ENCODE results near the gene RGS6. TPM values are rescaled to one million over a fixed set of nuclear protein-coding genes. Genes with fewer than 3 reads are reported as not detected.
A peak's percentile ranks its signal among the peaks of the same experiment; 100 is the strongest.

Gene RGS6
- total and polyA plus RNA-seq, 5 donors from 2014 or later, result 0.13 to 1.5 (median 0.69) TPM

GRCh38 chr14:72380456-72380855 lies 448.2 kb downstream of the RGS6 start:
- DNase-seq (no peak), ATAC-seq (ENCODE audit: low read depth in 2 of 2) (no peak)
- Histone ChIP-seq H3K4me3 (ENCODE audit: low read depth, low read length) (no peak overlapping the region), H3K9me3 (ENCODE audit: control insufficient read depth in 2 of 2, low read length in 2 of 2) (peaks cover 4 to 12% of the 10 kb centered on the region in 2 experiments), H3K4me1 (ENCODE audit: control insufficient read depth, insufficient read depth, low read length, poor library complexity, severe bottlenecking) (no peaks in the 10 kb centered on the region), H3K36me3 (ENCODE audit: control insufficient read depth, insufficient read depth, low read length) (no peaks in the 10 kb centered on the region), H3K27me3 (ENCODE audit: control insufficient read depth, insufficient read depth, low read length) (peaks cover 17% of the 10 kb centered on the region), H3K27ac (ENCODE audit: insufficient read depth, low read length, poor library complexity, severe bottlenecking) (no peak overlapping the region)
- Mint-ChIP-seq H3K4me1 (peaks cover 0 to 9% (median 2%) of the 10 kb centered on the region in 4 donors), H3K9me3 (peaks cover 2 to 10% (median 4%) of the 10 kb centered on the region in 7 donors), H3K4me3 (no peak overlapping the region), H3K27ac (peak overlapping the region in 1 of 3 donors; percentile 15), H3K27me3 (peaks cover 61% of the 10 kb centered on the region), H3K36me3 (no peaks in the 10 kb centered on the region)

- H3K36me3 ChIP-seq (ENCODE audit: control insufficient read depth, insufficient read depth, low read length), result no peaks in the 10 kb centered on the region
- Mint-ChIP-seq H3K9me3 (peaks cover 0 to 5% (median 2%) of the 10 kb centered on the region in 7 donors), H3K4me3 (no peak overlapping the region), H3K27me3 (peaks cover 54% of the 10 kb centered on the region), H3K36me3 (no peaks in the 10 kb centered on the region), H3K4me1 (peaks cover 0 to 5% (median 0%) of the 10 kb centered on the region in 4 donors), H3K27ac (no peak overlapping the region)
- peaks cover 19% of the 10 kb centered on the region for H3K27me3 ChIP-seq (ENCODE audit: control insufficient read depth, insufficient read depth, low read length)
- DNase-seq (no peak), ATAC-seq (ENCODE audit: low read depth in 2 of 2) (no peak)
- H3K27ac ChIP-seq (ENCODE audit: insufficient read depth, low read length, poor library complexity, severe bottlenecking), result no peak overlapping the region
- H3K4me1 ChIP-seq (ENCODE audit: control insufficient read depth, insufficient read depth, low read length, poor library complexity, severe bottlenecking), result no peaks in the 10 kb centered on the region
- no peak overlapping the region for H3K4me3 ChIP-seq (ENCODE audit: low read depth, low read length)
- no peaks in the 10 kb centered on the region for H3K9me3 ChIP-seq (ENCODE audit: control insufficient read depth in 2 of 2, low read length in 2 of 2)
Observed at GRCh38 chr14:72383865-72384264, 451.6 kb downstream of the RGS6 start.

- H3K27me3 Mint-ChIP-seq, result peaks cover 38% of the 10 kb centered on the region
- no peak for DNase-seq
- H3K36me3 Mint-ChIP-seq, result no peaks in the 10 kb centered on the region
- H3K4me1 Mint-ChIP-seq, result no peaks in the 10 kb centered on the region
- H3K9me3 ChIP-seq (ENCODE audit: control insufficient read depth in 2 of 2, low read length in 2 of 2), result no peaks in the 10 kb centered on the region
- no peak for ATAC-seq (ENCODE audit: low read depth in 2 of 2)
- H3K4me1 ChIP-seq (ENCODE audit: control insufficient read depth, insufficient read depth, low read length, poor library complexity, severe bottlenecking), result no peaks in the 10 kb centered on the region
- peaks cover 0 to 5% (median 0%) of the 10 kb centered on the region in 7 donors for H3K9me3 Mint-ChIP-seq
- H3K27ac Mint-ChIP-seq, result no peak overlapping the region
- peaks cover 4% of the 10 kb centered on the region for H3K27me3 ChIP-seq (ENCODE audit: control insufficient read depth, insufficient read depth, low read length)
- no peak overlapping the region for H3K27ac ChIP-seq (ENCODE audit: insufficient read depth, low read length, poor library complexity, severe bottlenecking)
- peak overlapping the region in 1 of 4 donors; percentile 43 for H3K4me3 Mint-ChIP-seq
- H3K4me3 ChIP-seq (ENCODE audit: low read depth, low read length), result no peak overlapping the region
- H3K36me3 ChIP-seq (ENCODE audit: control insufficient read depth, insufficient read depth, low read length), result no peaks in the 10 kb centered on the region
Observed at GRCh38 chr14:72387726-72388125, 455.5 kb downstream of the RGS6 start.

DNA sequence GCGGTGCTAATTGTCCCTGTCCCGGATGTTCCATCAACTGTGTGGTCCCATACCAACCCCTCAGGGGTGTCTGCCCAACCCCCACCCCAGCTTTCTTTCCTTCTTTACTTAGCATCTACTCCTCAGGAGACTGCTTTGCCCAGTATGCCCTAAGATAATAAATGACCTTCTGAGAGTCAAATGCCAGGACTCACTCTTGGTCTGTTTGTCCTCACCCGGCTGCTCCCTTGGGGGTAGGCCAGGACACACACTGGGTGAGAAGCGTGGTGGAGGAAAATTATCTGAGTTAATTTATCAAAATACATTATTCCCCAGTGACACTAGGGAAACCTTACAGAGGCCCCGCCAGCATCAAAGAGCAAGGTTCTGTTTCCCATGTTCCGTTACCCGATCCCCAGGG lies 457.0 kb downstream of the RGS6 start:
- peaks cover 0 to 12% (median 8%) of the 10 kb centered on the region in 7 donors for H3K9me3 Mint-ChIP-seq
- H3K27ac Mint-ChIP-seq, result peak overlapping the region in 1 of 3 donors; percentile 48
- no peaks in the 10 kb centered on the region for H3K36me3 ChIP-seq (ENCODE audit: control insufficient read depth, insufficient read depth, low read length)
- H3K36me3 Mint-ChIP-seq, result no peaks in the 10 kb centered on the region
- H3K4me1 ChIP-seq (ENCODE audit: control insufficient read depth, insufficient read depth, low read length, poor library complexity, severe bottlenecking), result no peaks in the 10 kb centered on the region
- no peak for DNase-seq
- H3K27me3 Mint-ChIP-seq, result peaks cover 30% of the 10 kb centered on the region
- no peak overlapping the region for H3K4me3 Mint-ChIP-seq
- H3K4me1 Mint-ChIP-seq, result no peaks in the 10 kb centered on the region
- ATAC-seq (ENCODE audit: low read depth in 2 of 2), result no peak
- H3K27ac ChIP-seq (ENCODE audit: insufficient read depth, low read length, poor library complexity, severe bottlenecking), result no peak overlapping the region
- no peaks in the 10 kb centered on the region for H3K9me3 ChIP-seq (ENCODE audit: control insufficient read depth in 2 of 2, low read length in 2 of 2)
- H3K27me3 ChIP-seq (ENCODE audit: control insufficient read depth, insufficient read depth, low read length), result peaks cover 2% of the 10 kb centered on the region
- H3K4me3 ChIP-seq (ENCODE audit: low read depth, low read length), result no peak overlapping the region

DNA sequence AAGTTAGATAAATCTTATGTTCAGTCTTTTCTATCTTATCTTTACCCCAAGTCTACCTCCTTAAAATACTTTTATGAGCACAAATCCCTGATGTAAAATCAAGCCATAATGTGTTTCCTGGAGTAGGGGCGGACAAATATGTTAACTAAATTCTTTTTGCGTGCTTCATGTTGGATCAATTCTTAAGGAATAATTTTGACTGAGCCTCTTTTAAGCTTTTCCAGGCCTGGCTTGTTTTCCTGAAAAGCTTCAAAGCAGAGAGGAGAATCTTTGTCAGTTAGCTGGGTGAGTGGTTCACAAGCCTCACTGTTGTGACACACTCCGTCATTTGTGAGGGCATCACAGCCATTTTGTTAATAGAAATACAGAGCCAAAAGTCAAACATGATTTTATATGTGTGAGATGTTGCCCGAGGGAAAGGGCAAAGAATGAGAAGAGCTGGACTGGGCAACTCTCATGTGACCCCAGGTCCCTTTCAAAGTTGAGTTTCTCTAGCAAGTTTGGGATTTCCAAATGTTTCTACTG lies 468.9 kb downstream of the RGS6 start:
- H3K27me3 ChIP-seq (ENCODE audit: control insufficient read depth, insufficient read depth, low read length), result peaks cover 16% of the 10 kb centered on the region
- Mint-ChIP-seq H3K27me3 (peaks cover 29% of the 10 kb centered on the region), H3K27ac (no peak overlapping the region), H3K4me1 (peaks cover 8 to 15% (median 13%) of the 10 kb centered on the region in 4 donors), H3K9me3 (peaks cover 0 to 4% (median 1%) of the 10 kb centered on the region in 7 donors), H3K4me3 (peak overlapping the region in 1 of 4 donors; percentile 9), H3K36me3 (no peaks in the 10 kb centered on the region)
- H3K4me3 ChIP-seq (ENCODE audit: low read depth, low read length), result no peak overlapping the region
- ATAC-seq (ENCODE audit: low read depth in 2 of 2) (no peak), DNase-seq (no peak)
- H3K27ac ChIP-seq (ENCODE audit: insufficient read depth, low read length, poor library complexity, severe bottlenecking), result no peak overlapping the region
- no peaks in the 10 kb centered on the region for H3K36me3 ChIP-seq (ENCODE audit: control insufficient read depth, insufficient read depth, low read length)
- H3K9me3 ChIP-seq (ENCODE audit: control insufficient read depth in 2 of 2, low read length in 2 of 2), result no peaks in the 10 kb centered on the region
- H3K4me1 ChIP-seq (ENCODE audit: control insufficient read depth, insufficient read depth, low read length, poor library complexity, severe bottlenecking), result peaks cover 8% of the 10 kb centered on the region

- H3K27me3 Mint-ChIP-seq, result peaks cover 29% of the 10 kb centered on the region
- H3K27ac ChIP-seq (ENCODE audit: insufficient read depth, low read length, poor library complexity, severe bottlenecking), result no peak overlapping the region
- peaks cover 16% of the 10 kb centered on the region for H3K27me3 ChIP-seq (ENCODE audit: control insufficient read depth, insufficient read depth, low read length)
- no peaks in the 10 kb centered on the region for H3K36me3 ChIP-seq (ENCODE audit: control insufficient read depth, insufficient read depth, low read length)
- peaks cover 8% of the 10 kb centered on the region for H3K4me1 ChIP-seq (ENCODE audit: control insufficient read depth, insufficient read depth, low read length, poor library complexity, severe bottlenecking)
- peak overlapping the region in 3 of 4 donors; percentile 9 to 69 (median 13) for H3K4me3 Mint-ChIP-seq
- no peaks in the 10 kb centered on the region for H3K9me3 ChIP-seq (ENCODE audit: control insufficient read depth in 2 of 2, low read length in 2 of 2)
- no peaks in the 10 kb centered on the region for H3K36me3 Mint-ChIP-seq
- peaks cover 8 to 15% (median 13%) of the 10 kb centered on the region in 4 donors for H3K4me1 Mint-ChIP-seq
- peaks cover 0 to 2% (median 0%) of the 10 kb centered on the region in 7 donors for H3K9me3 Mint-ChIP-seq
- ATAC-seq (ENCODE audit: low read depth in 2 of 2), result no peak
- H3K27ac Mint-ChIP-seq, result peak overlapping the region in 1 of 3 donors; percentile 52
- H3K4me3 ChIP-seq (ENCODE audit: low read depth, low read length), result peak overlapping the region; percentile 44
- peak in 2 of 3 donors; percentile 10 to 13 for DNase-seq
Observed at GRCh38 chr14:72401632-72402376, 469.6 kb downstream of the RGS6 start.

GRCh38 chr14:72402377-72402772 lies 470.1 kb downstream of the RGS6 start:
- Mint-ChIP-seq H3K4me3 (peak overlapping the region in 1 of 4 donors; percentile 13), H3K9me3 (peaks cover 0 to 2% (median 0%) of the 10 kb centered on the region in 7 donors), H3K27me3 (peaks cover 34% of the 10 kb centered on the region), H3K36me3 (no peaks in the 10 kb centered on the region), H3K4me1 (peaks cover 8 to 15% (median 13%) of the 10 kb centered on the region in 4 donors), H3K27ac (peak overlapping the region in 1 of 3 donors; percentile 52)
- peak overlapping the region; percentile 44 for H3K4me3 ChIP-seq (ENCODE audit: low read depth, low read length)
- no peaks in the 10 kb centered on the region for H3K9me3 ChIP-seq (ENCODE audit: control insufficient read depth in 2 of 2, low read length in 2 of 2)
- H3K4me1 ChIP-seq (ENCODE audit: control insufficient read depth, insufficient read depth, low read length, poor library complexity, severe bottlenecking), result peaks cover 8% of the 10 kb centered on the region
- H3K36me3 ChIP-seq (ENCODE audit: control insufficient read depth, insufficient read depth, low read length), result no peaks in the 10 kb centered on the region
- no peak for ATAC-seq (ENCODE audit: low read depth in 2 of 2)
- H3K27ac ChIP-seq (ENCODE audit: insufficient read depth, low read length, poor library complexity, severe bottlenecking), result no peak overlapping the region
- DNase-seq, result peak in 2 of 3 donors; percentile 12 to 14
- peaks cover 17% of the 10 kb centered on the region for H3K27me3 ChIP-seq (ENCODE audit: control insufficient read depth, insufficient read depth, low read length)
